ENCODE results near the gene FLNA.
"Not testable (repeated sequence)": the region's sequence is repeated elsewhere in the genome, so short reads cannot be mapped to it uniquely, and the experiment has no call there.

The FLNA gene, protein sequence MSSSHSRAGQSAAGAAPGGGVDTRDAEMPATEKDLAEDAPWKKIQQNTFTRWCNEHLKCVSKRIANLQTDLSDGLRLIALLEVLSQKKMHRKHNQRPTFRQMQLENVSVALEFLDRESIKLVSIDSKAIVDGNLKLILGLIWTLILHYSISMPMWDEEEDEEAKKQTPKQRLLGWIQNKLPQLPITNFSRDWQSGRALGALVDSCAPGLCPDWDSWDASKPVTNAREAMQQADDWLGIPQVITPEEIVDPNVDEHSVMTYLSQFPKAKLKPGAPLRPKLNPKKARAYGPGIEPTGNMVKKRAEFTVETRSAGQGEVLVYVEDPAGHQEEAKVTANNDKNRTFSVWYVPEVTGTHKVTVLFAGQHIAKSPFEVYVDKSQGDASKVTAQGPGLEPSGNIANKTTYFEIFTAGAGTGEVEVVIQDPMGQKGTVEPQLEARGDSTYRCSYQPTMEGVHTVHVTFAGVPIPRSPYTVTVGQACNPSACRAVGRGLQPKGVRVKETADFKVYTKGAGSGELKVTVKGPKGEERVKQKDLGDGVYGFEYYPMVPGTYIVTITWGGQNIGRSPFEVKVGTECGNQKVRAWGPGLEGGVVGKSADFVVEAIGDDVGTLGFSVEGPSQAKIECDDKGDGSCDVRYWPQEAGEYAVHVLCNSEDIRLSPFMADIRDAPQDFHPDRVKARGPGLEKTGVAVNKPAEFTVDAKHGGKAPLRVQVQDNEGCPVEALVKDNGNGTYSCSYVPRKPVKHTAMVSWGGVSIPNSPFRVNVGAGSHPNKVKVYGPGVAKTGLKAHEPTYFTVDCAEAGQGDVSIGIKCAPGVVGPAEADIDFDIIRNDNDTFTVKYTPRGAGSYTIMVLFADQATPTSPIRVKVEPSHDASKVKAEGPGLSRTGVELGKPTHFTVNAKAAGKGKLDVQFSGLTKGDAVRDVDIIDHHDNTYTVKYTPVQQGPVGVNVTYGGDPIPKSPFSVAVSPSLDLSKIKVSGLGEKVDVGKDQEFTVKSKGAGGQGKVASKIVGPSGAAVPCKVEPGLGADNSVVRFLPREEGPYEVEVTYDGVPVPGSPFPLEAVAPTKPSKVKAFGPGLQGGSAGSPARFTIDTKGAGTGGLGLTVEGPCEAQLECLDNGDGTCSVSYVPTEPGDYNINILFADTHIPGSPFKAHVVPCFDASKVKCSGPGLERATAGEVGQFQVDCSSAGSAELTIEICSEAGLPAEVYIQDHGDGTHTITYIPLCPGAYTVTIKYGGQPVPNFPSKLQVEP (N-terminal part only)

GRCh38 chrX:154374313-154375155, at the start of gene FLNA:
FLNA (minus strand) TSS chrX:154374634; CDS start chrX:154371245, 3,389 bp downstream.
- DNase-seq (ENCODE audit: low read depth in 1 of 2, low spot score in 1 of 2): no peak

DNA sequence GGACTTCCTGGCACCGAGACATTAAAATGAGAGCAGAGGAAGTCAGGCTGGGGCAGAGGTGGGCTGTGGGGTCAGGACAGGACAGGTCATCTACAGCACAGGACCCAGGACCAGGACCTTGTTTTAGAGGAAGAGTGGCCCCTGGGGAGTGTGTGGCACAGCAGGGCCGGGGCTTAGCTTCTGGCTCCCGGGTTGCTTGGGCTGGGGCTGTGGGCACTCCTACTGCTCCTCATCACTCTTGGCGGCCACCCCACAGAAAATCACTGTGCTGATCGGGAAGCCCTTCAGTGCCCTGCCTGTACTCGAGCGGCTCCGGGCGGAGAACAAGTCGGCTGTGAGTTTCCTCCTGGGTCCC, 45.9 kb upstream of the FLNA start:
- DNase-seq (ENCODE audit: low read depth in 1 of 2, low spot score in 1 of 2): no peak

GRCh38 chrX:154419688-154420401, 45.4 kb upstream of the FLNA start:
- no peak for DNase-seq (ENCODE audit: low read depth in 1 of 2, low spot score in 1 of 2)

GRCh38 chrX:154419189-154419588, 44.8 kb upstream of the FLNA start:
- DNase-seq (ENCODE audit: low read depth in 1 of 2, low spot score in 1 of 2): no peak

GRCh38 chrX:154417157-154417556, 42.7 kb upstream of the FLNA start:
- DNase-seq (ENCODE audit: low read depth in 1 of 2, low spot score in 1 of 2): no peak

GRCh38 chrX:154413142-154413541, 38.7 kb upstream of the FLNA start:
- DNase-seq (ENCODE audit: low read depth in 1 of 2, low spot score in 1 of 2): no peak

- no peak for DNase-seq (ENCODE audit: low read depth in 1 of 2, low spot score in 1 of 2)
Observed at GRCh38 chrX:154412468-154412867, 38.0 kb upstream of the FLNA start.

DNA sequence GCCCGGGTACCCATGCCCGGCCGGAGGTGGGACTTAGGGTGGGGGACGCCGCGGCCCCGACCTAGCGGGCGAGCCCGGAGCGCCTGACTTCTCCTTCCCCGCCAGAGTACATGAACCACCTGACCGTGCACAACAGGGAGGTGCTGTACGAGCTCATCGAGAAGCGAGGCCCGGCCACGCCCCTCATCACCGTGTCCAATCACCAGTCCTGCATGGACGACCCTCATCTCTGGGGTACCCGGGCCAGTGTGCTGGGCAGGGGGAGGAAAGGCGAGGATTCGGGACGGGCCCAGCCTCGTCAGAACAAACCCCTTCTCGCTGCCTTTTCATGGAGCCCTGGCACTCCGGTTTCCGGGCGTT, 37.5 kb upstream of the FLNA start:
- no peak for DNase-seq (ENCODE audit: low read depth in 1 of 2, low spot score in 1 of 2)

DNA sequence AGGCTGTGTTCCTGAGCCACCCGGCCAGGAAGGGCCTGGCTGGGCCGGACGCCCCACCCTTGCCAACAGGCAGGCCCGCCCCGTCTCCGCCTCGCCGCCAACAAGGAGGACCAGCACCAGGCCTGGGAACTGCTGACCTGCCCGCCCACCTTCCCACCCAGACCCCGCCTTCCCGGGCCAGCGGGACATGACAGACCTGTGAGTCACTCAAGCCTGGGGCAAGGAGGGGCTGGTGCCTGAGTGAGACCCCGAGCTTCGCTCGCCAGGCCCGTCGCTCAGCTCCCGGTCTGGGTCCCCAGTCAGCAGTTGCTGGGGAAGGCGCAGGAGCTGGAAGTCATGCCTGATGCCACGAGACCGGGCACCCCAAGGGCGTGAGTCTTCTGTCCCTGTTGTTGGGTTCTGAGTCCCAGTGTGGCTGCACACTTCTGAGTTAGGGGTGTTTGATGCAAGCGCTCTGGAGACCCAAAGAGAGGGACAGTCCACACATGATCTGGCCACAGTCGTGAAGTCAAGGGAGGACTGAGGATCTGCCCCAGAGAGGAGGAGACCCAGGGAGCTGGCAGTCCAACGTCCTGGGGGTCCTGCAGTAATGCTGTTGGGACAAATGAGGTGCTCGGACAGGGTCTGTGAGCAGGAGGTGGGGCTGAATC, 34.9 kb upstream of the FLNA start, which contains the start of gene DNASE1L1:
Gene DNASE1L1, minus strand, starts transcription at position 33 of the 650 bp plus-strand sequence. CDS start 3,686 bp downstream, outside the sequence.
- no peak for DNase-seq (ENCODE audit: low read depth in 1 of 2, low spot score in 1 of 2)

DNA sequence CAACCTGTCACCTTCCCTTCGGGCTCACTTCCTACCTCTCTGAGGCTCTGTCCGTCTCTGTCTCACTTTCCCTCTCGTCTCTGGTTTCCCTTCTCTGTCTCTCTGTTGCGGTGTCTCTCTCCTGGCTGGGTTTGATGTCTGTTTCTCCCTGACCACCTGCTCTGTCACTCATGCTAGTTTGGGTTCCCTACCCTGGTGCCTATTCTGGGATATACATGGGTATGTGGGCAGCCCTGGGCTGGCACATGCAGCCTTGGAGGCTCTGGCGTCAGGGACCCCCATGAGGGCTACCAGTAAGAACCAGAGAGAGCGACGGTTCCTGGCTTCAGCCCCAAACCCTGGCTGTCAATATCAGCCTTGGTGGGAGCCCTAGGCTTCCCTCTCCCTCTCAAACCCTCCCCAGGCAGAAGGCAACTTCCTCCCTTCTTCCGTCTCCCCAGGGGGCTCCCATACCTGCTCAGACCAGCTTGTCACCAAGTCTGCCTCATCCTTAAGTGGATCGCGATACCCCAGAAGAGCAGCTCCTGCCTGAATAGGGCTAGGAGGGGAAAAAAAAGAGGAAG, 34.3 kb upstream of the FLNA start:
- DNase-seq (ENCODE audit: low read depth in 1 of 2, low spot score in 1 of 2): no peak

DNA sequence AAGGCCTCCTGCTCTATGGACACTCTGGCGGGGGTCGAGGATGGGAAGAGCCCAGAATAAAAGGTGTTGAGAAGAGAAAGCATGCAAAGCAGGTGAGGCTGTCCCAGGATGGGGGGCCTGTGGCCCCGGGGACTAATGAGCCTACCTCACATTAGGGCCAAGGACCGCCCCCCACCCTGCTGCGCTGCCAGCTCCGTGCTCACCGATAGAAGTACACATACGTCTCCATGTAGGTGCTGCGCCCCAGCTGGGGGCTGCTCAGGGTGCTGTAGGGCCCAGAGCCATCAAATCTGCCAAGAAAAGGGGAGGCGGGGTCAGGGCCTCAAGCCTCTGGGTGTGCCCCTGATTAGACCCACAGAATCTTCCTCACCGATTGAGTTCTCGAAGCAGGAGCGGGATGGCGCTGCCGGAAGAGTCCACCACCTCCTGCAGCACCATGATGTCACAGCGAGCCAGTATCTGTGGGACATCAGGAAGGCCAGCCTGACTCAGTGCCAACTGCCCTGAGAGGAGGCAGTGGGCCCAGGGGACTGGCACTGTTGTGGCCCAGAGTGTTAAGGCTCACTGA, 30.3 kb upstream of the FLNA start:
- no peak for DNase-seq (ENCODE audit: low read depth in 1 of 2, low spot score in 1 of 2)

GRCh38 chrX:154403858-154404257, 29.4 kb upstream of the FLNA start:
- DNase-seq (ENCODE audit: low read depth in 1 of 2, low spot score in 1 of 2): no peak

- no peak for DNase-seq (ENCODE audit: low read depth in 1 of 2, low spot score in 1 of 2)
Observed at GRCh38 chrX:154403192-154403591, 28.8 kb upstream of the FLNA start.

- DNase-seq (ENCODE audit: low read depth in 1 of 2, low spot score in 1 of 2): no peak
Observed at GRCh38 chrX:154402622-154403127, 28.2 kb upstream of the FLNA start.

- no peak for DNase-seq (ENCODE audit: low read depth in 1 of 2, low spot score in 1 of 2)
Observed at GRCh38 chrX:154401918-154402621, 27.6 kb upstream of the FLNA start.

- no peak for DNase-seq (ENCODE audit: low read depth in 1 of 2, low spot score in 1 of 2)
Observed at GRCh38 chrX:154401045-154401799, 26.8 kb upstream of the FLNA start.

GRCh38 chrX:154400369-154400817, 26.0 kb upstream of the FLNA start:
- DNase-seq (ENCODE audit: low read depth in 1 of 2, low spot score in 1 of 2): not testable (repeated sequence)

Measured in activated T-helper 1 cell treated with anti-CD3 and anti-CD28 coated beads, Interleukin-2, amount 50 U/mL, for 16 hours (primary cell).